Activated gamma-delta T cell (primary cell): ENCODE data around the gene NPEPL1.

Source experiments
- DNase-seq: peaks from one replicate; lab custom pipeline; 2025; lab: John Stamatoyannopoulos, UW

Gene NPEPL1

GRCh38 chr20:58657986-58658385 is 34.6 kb upstream of the NPEPL1 start:
- no peak for DNase-seq

- DNase-seq: no peak
Measured at GRCh38 chr20:58658760-58659159, 33.8 kb upstream of the NPEPL1 start.

GRCh38 chr20:58659841-58660240 is 32.8 kb upstream of the NPEPL1 start:
- DNase-seq: no peak

GRCh38 chr20:58660855-58661597 is 31.6 kb upstream of the NPEPL1 start:
- no peak for DNase-seq

GRCh38 chr20:58661598-58662473 is 30.8 kb upstream of the NPEPL1 start:
- no peak for DNase-seq

GRCh38 chr20:58664331-58664730 is 28.3 kb upstream of the NPEPL1 start:
- DNase-seq: no peak

- no peak for DNase-seq
Measured at GRCh38 chr20:58664883-58665282, 27.7 kb upstream of the NPEPL1 start.

- no peak for DNase-seq
Measured at GRCh38 chr20:58665606-58666005, 27.0 kb upstream of the NPEPL1 start.

- no peak for DNase-seq
Measured at GRCh38 chr20:58666702-58667101, 25.9 kb upstream of the NPEPL1 start.

GRCh38 chr20:58667975-58668374 is 24.6 kb upstream of the NPEPL1 start:
- no peak for DNase-seq

GRCh38 chr20:58668901-58669286 is 23.7 kb upstream of the NPEPL1 start:
- no peak for DNase-seq

GRCh38 chr20:58669287-58670006 is 23.2 kb upstream of the NPEPL1 start:
- DNase-seq: no peak

- DNase-seq: no peak
Measured at GRCh38 chr20:58670102-58670501, 22.5 kb upstream of the NPEPL1 start.

GRCh38 chr20:58670659-58671058 is 21.9 kb upstream of the NPEPL1 start:
- DNase-seq: no peak

GRCh38 chr20:58673119-58673518 is 19.5 kb upstream of the NPEPL1 start:
- DNase-seq: no peak

GRCh38 chr20:58675146-58675584 is 17.4 kb upstream of the NPEPL1 start:
- no peak for DNase-seq

- DNase-seq: no peak
Measured at GRCh38 chr20:58675641-58676040, 17.0 kb upstream of the NPEPL1 start.

GRCh38 chr20:58676161-58676560 is 16.4 kb upstream of the NPEPL1 start:
- no peak for DNase-seq

- no peak for DNase-seq
Measured at GRCh38 chr20:58677079-58677604, 15.5 kb upstream of the NPEPL1 start.

- no peak for DNase-seq
Measured at GRCh38 chr20:58677808-58678207, 14.8 kb upstream of the NPEPL1 start.

GRCh38 chr20:58678806-58679205 is 13.8 kb upstream of the NPEPL1 start:
- DNase-seq: no peak
